GM21576 (cell line): Measurements from ENCODE around the gene CDKL5.
"Not testable (repeated sequence)": the region's sequence is repeated elsewhere in the genome, so short reads cannot be mapped to it uniquely, and the experiment has no call there.

Experiments used
- ATAC-seq: cut with Tn5 transposase; IDR thresholded peaks from one replicate; pipeline ENCODE4 v1.9.1; 2021; ENCODE audit warnings: mild to moderate bottlenecking, moderate library complexity; ENCODE audit not compliant: unreplicated experiment

The CDKL5 gene

DNA sequence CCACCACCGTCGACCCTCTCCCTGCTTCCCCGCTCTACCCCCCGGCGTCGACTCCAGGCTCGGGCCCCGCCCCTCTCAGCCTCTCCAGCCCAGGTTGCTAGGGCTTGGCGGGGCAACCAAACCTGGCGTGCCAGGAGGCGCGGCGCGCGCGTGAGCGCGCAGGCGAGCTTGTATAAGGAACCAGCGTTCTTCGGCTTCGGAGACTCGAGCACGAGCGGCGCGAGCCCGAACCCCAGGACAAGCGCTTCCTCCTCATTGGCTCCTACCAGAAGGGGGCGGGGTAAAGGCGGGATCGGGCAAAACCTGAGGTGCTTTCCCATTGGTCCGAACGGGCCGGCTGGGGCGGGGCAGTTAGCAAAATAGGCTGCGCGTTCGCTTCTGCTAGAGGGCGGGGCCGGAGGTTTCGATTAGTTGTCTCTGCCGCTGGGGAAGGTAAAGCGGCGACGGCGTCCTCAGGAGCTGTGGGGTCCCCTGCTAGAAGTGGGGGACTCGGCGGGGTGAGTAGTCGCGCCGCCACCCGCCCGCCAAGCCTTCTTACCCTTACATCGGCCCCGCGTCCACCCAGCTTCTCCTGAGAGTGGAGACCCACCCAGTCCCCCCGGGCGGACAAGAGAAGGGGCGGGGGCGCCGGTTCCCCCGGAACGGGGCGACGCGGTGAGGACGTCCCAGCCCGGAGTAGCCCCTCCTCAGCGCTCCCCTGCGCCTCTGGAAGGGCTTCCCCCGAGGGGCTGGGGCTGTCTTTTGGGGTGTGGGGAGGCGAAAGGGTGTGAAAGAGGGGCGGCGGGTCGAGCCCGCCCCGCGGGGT, at the start of gene CDKL5:
Gene CDKL5, plus strand, starts transcription at position 410 of the 805 bp plus-strand sequence. CDS start 81,489 bp downstream, outside the sequence.
- ATAC-seq, result peak; percentile 90

- no peak for ATAC-seq
Measured at GRCh38 chrX:18377796-18378195, 47.6 kb upstream of the CDKL5 start.

DNA sequence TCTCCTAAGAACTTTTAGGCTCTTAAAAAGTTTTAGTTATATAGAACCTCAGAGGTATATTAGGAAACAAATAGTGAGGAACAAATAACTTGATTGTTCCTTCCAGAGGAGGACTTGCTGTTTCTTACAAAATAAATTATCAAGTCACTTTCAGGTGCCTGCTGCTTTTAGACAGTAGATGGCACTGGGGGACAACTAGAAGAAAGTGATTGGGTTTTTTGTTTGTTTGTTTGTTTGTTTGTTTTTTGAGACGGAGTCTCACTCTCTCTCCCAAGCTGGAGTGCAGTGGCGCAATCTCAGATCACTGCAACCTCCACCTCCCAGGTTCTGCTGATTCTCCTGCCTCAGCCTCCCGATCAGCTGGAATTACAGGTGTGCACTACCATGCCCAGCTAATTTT, 35.4 kb upstream of the CDKL5 start:
- no peak for ATAC-seq

GRCh38 chrX:18390941-18391538, 34.4 kb upstream of the CDKL5 start:
- ATAC-seq, result no peak

- no peak for ATAC-seq
Measured at GRCh38 chrX:18394477-18394876, 30.9 kb upstream of the CDKL5 start.

DNA sequence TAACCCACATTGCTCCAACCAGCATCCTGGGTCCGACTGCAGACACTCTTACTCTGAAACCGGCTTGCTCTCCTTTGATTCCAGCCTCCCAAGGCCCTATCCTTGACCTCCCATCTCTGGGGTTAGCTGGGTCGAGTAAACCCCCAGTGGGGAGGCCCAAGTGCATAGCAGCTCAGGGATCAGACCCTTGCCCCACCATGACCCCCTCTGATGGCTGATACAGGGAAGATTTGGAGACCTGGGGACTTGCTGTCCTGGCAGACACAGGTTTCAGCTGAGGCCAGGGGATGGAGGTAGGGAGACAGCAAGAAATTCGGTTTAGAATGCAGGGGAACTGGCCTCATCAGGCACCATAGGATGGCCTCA, 23.6 kb upstream of the CDKL5 start:
- ATAC-seq, result no peak

DNA sequence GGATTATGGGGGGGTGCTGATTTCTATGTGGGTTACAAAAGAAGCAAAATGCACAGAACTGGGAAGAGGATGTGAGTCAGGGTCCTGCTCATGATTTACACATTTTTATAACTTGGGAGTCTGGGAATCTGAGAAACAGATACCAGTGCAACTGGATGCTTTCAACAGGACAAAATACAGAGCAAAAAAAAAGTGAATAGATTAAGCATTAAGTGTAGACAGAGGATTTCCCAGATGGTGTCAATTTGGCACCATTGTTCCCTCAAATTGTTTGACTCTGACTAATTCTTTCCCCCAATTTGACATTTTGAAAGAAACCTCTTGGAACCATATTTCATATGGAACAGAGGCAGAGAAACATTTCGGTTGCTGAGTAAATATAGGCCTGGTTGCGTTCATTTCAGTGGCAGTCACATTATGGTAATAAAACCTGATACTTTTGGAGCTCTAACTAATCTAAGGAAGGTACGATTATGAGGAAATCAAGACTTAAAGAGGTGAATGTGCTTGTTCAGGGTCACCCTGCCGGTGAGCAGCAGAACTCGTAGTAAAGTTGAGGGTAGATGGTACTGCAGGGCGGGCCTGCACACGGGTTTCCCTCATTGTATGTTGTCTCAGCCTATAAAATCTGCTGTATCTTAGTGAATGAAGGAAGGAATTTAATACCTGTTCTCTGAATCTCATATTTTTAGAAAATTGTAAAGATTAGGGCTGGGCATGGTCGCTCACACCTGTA, 18.7 kb upstream of the CDKL5 start:
- ATAC-seq, result no peak

DNA sequence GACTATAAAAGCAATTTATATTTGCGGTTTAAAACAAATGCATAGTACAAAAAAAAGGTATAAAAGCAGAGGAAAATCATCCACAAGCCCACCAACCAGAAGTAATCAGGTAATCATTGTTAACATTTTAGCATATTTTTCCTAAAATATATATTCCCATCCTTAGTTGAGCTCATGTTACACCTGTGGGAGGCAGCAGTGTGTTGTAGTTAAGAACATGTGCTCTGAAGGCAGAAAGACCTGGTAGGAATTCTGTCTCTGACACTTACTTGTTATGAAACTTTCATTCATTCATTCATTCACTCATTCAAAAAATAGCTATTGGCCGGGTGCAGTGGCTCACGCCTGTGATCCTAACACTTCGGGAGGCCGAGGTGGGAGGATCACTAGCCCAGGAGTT, 15.4 kb upstream of the CDKL5 start:
- ATAC-seq, result no peak

DNA sequence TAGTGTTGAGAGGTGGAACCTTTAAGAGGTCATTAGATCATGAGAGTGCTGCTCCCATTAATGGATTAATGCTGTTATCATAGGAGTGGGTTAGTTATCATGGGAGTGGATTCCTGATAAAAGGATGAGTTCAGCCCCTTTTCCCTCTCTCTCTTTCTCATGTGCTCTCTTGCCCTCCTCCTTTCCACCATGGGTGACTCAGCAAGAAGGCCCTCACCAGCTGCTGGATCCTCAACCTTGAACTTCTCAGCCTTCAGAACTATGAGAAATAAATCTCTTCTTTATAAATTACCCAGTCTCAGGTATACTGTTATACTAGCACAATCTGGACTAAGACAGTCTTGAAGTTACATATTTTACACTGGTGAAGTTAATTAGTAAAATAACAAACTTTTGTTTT, 10.0 kb upstream of the CDKL5 start:
- no peak for ATAC-seq

DNA sequence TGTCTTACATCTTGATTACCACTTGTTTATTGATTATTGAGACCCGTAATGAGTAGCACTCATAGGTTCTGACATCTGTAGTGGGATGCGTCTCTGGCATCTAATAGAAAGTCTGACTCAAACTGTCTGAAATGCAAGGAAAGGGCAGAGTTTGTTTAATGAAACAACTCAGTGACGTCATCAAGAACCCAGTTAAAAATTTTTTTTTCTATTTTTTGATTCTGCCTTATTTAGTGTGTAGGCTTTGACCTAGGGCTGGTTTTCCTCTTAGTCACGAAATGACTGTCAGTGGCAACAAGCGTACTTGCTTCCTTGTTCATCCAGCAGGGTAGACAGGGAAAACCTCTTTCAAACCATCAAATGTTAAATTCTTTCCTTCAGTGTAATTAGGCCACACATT, 3.1 kb upstream of the CDKL5 start:
- no peak for ATAC-seq

- no peak for ATAC-seq
Measured at GRCh38 chrX:18422886-18423285, 2.5 kb upstream of the CDKL5 start.

GRCh38 chrX:18424482-18425198, 768 bp upstream of the CDKL5 start:
- ATAC-seq, result no peak

GRCh38 chrX:18426004-18426320, 554 bp downstream of the CDKL5 start:
- no peak for ATAC-seq

GRCh38 chrX:18428006-18428405, 2.6 kb downstream of the CDKL5 start:
- ATAC-seq, result no peak

- not testable (repeated sequence) for ATAC-seq
Measured at GRCh38 chrX:18433288-18433687, 7.9 kb downstream of the CDKL5 start.

- ATAC-seq, result no peak
Measured at GRCh38 chrX:18434896-18435295, 9.5 kb downstream of the CDKL5 start.

- no peak for ATAC-seq
Measured at GRCh38 chrX:18436017-18436416, 10.6 kb downstream of the CDKL5 start.

DNA sequence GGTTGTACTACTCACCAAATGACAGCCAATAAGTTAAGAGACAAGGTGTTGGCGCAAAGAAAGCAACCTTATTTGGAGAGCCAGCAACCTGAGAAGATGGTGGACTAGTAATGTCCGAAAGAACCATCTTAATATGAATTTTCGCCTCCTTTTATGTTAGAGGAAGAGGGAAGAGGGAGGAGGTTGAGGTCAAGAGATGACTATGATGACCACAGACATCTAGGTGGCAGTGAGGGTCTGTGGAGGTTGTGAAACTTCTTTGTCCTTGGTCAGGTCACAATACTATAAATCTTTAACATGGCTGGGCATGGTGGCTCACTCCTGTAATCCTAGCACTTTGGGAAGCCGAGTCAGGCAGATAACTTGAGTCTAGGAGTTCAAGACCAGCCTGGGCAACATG, 15.4 kb downstream of the CDKL5 start:
- ATAC-seq, result no peak

DNA sequence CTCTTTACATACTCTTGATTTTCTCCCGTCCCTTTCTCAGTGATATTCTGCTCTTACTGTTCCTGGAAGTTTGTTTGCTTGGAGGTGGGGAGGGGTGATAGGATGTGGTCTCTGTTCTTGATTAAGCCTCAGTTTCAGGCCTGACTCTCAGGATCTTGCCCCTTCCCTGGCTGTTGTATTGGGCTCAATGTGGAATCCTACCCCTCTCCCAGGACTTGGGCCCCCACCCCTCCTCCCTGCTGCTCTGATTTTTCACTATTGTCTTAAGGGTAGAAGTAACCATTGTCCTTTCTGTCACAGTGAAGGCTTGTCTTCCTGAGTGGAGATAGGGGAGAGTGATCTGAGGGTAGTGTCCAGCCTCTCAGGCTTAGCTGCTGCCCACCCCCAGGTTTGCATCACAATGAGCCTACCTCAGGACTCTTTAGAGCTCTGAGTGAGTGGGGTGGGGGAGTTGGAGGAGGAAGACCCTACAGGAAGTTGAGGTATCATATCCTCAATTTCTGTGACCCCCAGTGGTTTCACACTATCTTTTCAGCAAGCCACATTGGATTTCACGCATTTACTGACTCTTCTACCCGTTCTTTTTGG, 16.5 kb downstream of the CDKL5 start:
- no peak for ATAC-seq

DNA sequence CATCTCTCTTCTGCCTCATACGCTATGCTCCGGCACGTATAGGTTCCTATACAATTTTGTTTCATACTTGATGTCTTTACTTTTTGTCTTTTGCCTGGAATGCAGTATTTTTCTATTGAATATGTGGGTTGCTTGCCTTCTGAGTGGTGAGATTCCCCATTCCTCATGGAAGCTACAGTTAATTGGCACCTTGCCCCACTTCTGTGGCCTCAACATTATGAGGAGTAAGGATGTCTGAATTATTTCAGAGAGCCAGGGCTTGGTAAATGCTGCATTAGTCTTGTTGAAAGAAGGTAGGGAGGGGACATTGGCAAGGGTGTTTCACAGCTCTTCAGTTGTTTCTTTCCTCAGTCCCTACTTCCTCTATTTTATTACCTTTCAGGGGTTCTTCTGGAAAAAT, 23.0 kb downstream of the CDKL5 start:
- no peak for ATAC-seq

DNA sequence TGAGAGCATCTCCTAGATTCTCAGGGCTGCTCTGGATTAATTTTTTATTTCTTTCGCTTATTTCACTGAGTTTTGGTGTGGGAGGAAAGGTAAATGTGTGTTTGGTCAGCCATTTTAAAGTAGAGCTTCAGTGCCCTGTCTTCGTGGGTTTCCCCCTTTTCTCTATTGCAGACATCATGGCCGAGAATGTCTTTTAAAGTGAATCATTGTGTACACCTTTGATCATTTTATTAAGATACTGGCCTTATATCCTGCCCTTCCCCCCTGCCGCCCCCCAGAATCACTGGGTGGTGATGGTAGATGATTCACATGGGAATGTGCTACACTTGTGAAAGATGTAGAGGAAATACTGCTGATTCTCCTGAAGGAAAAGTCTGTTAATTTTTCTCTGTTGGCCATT, 23.8 kb downstream of the CDKL5 start:
- no peak for ATAC-seq
